Measurements from ENCODE around the gene HMCN1. TPM values are rescaled to one million over a fixed set of nuclear protein-coding genes. Genes with fewer than 3 reads are reported as not detected.

HMCN1 gene
- polyA plus RNA-seq, 1 of the 3 experiments (the other 2 are of a cell fraction): 59.5 TPM

GRCh38 chr1:185996211-185996610, 262.0 kb downstream of the HMCN1 start:
- H3K36me3 ChIP-seq (replicated peaks in 1 of 2; ENCODE audit: control insufficient read depth in 1 of 2, insufficient read depth in 2 of 2, low read length in 1 of 2): peaks cover 0 to 39% of the 10 kb centered on the region in 2 experiments
- peak overlapping the region in 1 of 2 experiments; percentile 55; a peak in 1 of 4 replicates for H3K27ac ChIP-seq (ENCODE audit: low read depth in 2 of 2, low read length in 1 of 2)
- H3K79me2 ChIP-seq (ENCODE audit: insufficient read depth): no peaks in the 10 kb centered on the region
- H2AFZ ChIP-seq (ENCODE audit: low read depth): no peak overlapping the region
- no peaks in the 10 kb centered on the region for H3K9me2 ChIP-seq
- 0% methylated on average over 2 of the region's 2 CpGs for WGBS (ENCODE audit: low lambda C conversion rate)
- CTCF ChIA-PET: no interaction called here
- H3K4me2 ChIP-seq: no peak overlapping the region
- no peak overlapping the region for H3K9ac ChIP-seq
- no peaks in the 10 kb centered on the region for H3K9me3 ChIP-seq
- H3K4me3 ChIP-seq (ENCODE audit: low read depth in 2 of 2, low read length in 1 of 2): no peak overlapping the region
- no peaks in the 10 kb centered on the region for H3K27me3 ChIP-seq (ENCODE audit: insufficient read depth)
- DNase-seq: no peak
- no peaks in the 10 kb centered on the region; a peak in 1 of 4 replicates for H3K4me1 ChIP-seq (ENCODE audit: control insufficient read depth in 1 of 2, insufficient read depth in 2 of 2, low read depth in 1 of 2, low read length in 1 of 2)
- no peaks in the 10 kb centered on the region for H4K20me1 ChIP-seq (ENCODE audit: insufficient read depth)
- POLR2A ChIA-PET: no interaction called here
- peaks cover 8% of the 10 kb centered on the region for H3F3A ChIP-seq (replicated peaks; ENCODE audit: insufficient read depth)
- TF ChIP-seq, protein P1, sequence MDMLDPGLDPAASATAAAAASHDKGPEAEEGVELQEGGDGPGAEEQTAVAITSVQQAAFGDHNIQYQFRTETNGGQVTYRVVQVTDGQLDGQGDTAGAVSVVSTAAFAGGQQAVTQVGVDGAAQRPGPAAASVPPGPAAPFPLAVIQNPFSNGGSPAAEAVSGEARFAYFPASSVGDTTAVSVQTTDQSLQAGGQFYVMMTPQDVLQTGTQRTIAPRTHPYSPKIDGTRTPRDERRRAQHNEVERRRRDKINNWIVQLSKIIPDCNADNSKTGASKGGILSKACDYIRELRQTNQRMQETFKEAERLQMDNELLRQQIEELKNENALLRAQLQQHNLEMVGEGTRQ (IDR thresholded peaks at IDR 0.05; ENCODE audit: borderline replicate concordance, low read depth, low read length): no peak
- TF ChIP-seq NFIC (IDR thresholded peaks at IDR 0.05; ENCODE audit: borderline replicate concordance) (peak; percentile 76), ELF1 (IDR thresholded peaks at IDR 0.05) (no peak), EZH2phosphoT487 (IDR thresholded peaks at IDR 0.05; ENCODE audit: borderline replicate concordance, low read depth) (no peak), MXI1 (IDR thresholded peaks at IDR 0.05; ENCODE audit: low read depth, low read length) (no peak), RCOR1 (IDR thresholded peaks at IDR 0.05; ENCODE audit: low read length) (no peak), ZBTB33 (IDR thresholded peaks at IDR 0.05; ENCODE audit: borderline replicate concordance, low read depth) (no peak), TEAD4 (IDR thresholded peaks at IDR 0.05; ENCODE audit: borderline replicate concordance, insufficient read depth) (no peak), CHD2 (IDR thresholded peaks at IDR 0.05; ENCODE audit: low read length, partially characterized antibody) (no peak), REST (IDR thresholded peaks at IDR 0.05; ENCODE audit: low read depth, low read length) (no peak), JUND (IDR thresholded peaks at IDR 0.05) (peak; percentile 23; the same call in 1 of the 2 replicates), GATA2 (CRISPR knock-in tag; IDR thresholded peaks at IDR 0.05) (no peak), FOXJ3 (CRISPR knock-in tag; IDR thresholded peaks at IDR 0.05) (no peak), POLR2AphosphoS5 (IDR thresholded peaks at IDR 0.05; ENCODE audit: low read depth, low read length) (no peak), SIN3A (IDR thresholded peaks at IDR 0.05; ENCODE audit: borderline replicate concordance, low read depth, low read length) (no peak), FOXM1 (IDR thresholded peaks at IDR 0.05; ENCODE audit: low read depth) (no peak), FOSL2 (IDR thresholded peaks at IDR 0.05; ENCODE audit: borderline replicate concordance, low read depth) (peak; percentile 9; the same call in 1 of the 2 replicates), RAD21 (IDR thresholded peaks at IDR 0.05; ENCODE audit: low read length) (no peak), RFX5 (IDR thresholded peaks at IDR 0.05; ENCODE audit: low read length) (no peak)
- TF ChIP-seq, protein P2, sequence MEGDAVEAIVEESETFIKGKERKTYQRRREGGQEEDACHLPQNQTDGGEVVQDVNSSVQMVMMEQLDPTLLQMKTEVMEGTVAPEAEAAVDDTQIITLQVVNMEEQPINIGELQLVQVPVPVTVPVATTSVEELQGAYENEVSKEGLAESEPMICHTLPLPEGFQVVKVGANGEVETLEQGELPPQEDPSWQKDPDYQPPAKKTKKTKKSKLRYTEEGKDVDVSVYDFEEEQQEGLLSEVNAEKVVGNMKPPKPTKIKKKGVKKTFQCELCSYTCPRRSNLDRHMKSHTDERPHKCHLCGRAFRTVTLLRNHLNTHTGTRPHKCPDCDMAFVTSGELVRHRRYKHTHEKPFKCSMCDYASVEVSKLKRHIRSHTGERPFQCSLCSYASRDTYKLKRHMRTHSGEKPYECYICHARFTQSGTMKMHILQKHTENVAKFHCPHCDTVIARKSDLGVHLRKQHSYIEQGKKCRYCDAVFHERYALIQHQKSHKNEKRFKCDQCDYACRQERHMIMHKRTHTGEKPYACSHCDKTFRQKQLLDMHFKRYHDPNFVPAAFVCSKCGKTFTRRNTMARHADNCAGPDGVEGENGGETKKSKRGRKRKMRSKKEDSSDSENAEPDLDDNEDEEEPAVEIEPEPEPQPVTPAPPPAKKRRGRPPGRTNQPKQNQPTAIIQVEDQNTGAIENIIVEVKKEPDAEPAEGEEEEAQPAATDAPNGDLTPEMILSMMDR (IDR thresholded peaks at IDR 0.05): no peak
- TF ChIP-seq, protein P3, sequence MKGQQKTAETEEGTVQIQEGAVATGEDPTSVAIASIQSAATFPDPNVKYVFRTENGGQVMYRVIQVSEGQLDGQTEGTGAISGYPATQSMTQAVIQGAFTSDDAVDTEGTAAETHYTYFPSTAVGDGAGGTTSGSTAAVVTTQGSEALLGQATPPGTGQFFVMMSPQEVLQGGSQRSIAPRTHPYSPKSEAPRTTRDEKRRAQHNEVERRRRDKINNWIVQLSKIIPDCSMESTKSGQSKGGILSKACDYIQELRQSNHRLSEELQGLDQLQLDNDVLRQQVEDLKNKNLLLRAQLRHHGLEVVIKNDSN (IDR thresholded peaks at IDR 0.05; ENCODE audit: borderline replicate concordance, low read depth): no peak
- TF ChIP-seq, protein P4, sequence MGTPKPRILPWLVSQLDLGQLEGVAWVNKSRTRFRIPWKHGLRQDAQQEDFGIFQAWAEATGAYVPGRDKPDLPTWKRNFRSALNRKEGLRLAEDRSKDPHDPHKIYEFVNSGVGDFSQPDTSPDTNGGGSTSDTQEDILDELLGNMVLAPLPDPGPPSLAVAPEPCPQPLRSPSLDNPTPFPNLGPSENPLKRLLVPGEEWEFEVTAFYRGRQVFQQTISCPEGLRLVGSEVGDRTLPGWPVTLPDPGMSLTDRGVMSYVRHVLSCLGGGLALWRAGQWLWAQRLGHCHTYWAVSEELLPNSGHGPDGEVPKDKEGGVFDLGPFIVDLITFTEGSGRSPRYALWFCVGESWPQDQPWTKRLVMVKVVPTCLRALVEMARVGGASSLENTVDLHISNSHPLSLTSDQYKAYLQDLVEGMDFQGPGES (IDR thresholded peaks at IDR 0.05; ENCODE audit: low read depth, low read length): no peak
- TF ChIP-seq, protein P5, sequence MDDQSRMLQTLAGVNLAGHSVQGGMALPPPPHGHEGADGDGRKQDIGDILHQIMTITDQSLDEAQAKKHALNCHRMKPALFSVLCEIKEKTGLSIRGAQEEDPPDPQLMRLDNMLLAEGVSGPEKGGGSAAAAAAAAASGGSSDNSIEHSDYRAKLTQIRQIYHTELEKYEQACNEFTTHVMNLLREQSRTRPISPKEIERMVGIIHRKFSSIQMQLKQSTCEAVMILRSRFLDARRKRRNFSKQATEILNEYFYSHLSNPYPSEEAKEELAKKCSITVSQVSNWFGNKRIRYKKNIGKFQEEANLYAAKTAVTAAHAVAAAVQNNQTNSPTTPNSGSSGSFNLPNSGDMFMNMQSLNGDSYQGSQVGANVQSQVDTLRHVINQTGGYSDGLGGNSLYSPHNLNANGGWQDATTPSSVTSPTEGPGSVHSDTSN (IDR thresholded peaks at IDR 0.05): peak; percentile 71
